ENCODE results near the gene TIAM2. TPM values are rescaled to one million over a fixed set of nuclear protein-coding genes. Genes with fewer than 3 reads are reported as not detected.
A peak's percentile ranks its signal among the peaks of the same experiment; 100 is the strongest.

The TIAM2 gene
- total and polyA plus RNA-seq, 2 experiments from 2014 or later, result 14.2 to 24.4 TPM

DNA sequence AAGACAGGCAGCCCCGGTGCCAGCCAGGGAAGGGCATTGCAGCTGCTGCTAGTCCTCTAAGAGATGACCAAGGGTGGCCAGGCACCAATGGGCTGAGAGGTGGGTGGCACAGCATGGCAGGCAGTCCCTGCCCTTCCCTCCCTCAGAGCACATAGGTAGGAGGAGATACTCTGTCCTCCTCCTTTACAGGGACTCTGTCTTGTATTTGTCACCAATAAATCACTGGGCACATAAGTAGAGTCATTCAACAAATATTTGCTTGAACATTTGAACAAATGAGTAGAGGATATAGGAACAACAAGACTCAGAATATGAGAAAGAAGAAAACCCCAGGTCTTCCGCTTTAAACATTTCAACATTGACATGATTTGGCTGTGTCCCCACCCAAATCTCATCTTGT, 199.3 kb downstream of the TIAM2 start:
- no peaks in the 10 kb centered on the region for H4K20me1 ChIP-seq (replicated peaks; ENCODE audit: insufficient read depth)
- Mint-ChIP-seq H3K27me3 (ENCODE audit: insufficient read depth, low read depth, poor library complexity) (no peaks in the 10 kb centered on the region), H3K27ac (peak overlapping the region; percentile 20), H3K4me3 (no peak overlapping the region), H3K4me1 (no peaks in the 10 kb centered on the region; the same call in 2 of the 3 replicates), H3K36me3 (ENCODE audit: low read depth) (peaks cover 24% of the 10 kb centered on the region), H3K9me3 (no peaks in the 10 kb centered on the region)
- H3K79me2 ChIP-seq (replicated peaks; ENCODE audit: insufficient read depth), result no peaks in the 10 kb centered on the region
- no peaks in the 10 kb centered on the region for H3K27me3 ChIP-seq (ENCODE audit: insufficient read depth)
- no peak overlapping the region for H3K4me2 ChIP-seq
- H3K36me3 ChIP-seq (ENCODE audit: insufficient read depth), result no peaks in the 10 kb centered on the region
- ATAC-seq (no peak), DNase-seq (ENCODE audit: low spot score) (no peak)
- TF ChIP-seq STAT1 (IDR thresholded peaks at IDR 0.05; ENCODE audit: unreplicated experiment) (no peak), ZNF331 (CRISPR knock-in tag; IDR thresholded peaks at IDR 0.05; ENCODE audit: low read depth) (no peak), ZNF114 (CRISPR knock-in tag; IDR thresholded peaks at IDR 0.05) (no peak), EZH2phosphoT487 (IDR thresholded peaks at IDR 0.05; ENCODE audit: unreplicated experiment) (no peak), CREB1 (CRISPR knock-in tag; IDR thresholded peaks at IDR 0.05; ENCODE audit: low read depth) (no peak), EZH2 (IDR thresholded peaks at IDR 0.05; ENCODE audit: low read depth, unreplicated experiment) (no peak), REST (IDR thresholded peaks at IDR 0.05; ENCODE audit: unreplicated experiment) (no peak)
- TF ChIP-seq, protein P1, sequence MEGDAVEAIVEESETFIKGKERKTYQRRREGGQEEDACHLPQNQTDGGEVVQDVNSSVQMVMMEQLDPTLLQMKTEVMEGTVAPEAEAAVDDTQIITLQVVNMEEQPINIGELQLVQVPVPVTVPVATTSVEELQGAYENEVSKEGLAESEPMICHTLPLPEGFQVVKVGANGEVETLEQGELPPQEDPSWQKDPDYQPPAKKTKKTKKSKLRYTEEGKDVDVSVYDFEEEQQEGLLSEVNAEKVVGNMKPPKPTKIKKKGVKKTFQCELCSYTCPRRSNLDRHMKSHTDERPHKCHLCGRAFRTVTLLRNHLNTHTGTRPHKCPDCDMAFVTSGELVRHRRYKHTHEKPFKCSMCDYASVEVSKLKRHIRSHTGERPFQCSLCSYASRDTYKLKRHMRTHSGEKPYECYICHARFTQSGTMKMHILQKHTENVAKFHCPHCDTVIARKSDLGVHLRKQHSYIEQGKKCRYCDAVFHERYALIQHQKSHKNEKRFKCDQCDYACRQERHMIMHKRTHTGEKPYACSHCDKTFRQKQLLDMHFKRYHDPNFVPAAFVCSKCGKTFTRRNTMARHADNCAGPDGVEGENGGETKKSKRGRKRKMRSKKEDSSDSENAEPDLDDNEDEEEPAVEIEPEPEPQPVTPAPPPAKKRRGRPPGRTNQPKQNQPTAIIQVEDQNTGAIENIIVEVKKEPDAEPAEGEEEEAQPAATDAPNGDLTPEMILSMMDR (conservative IDR thresholded peaks at IDR 0.05; ENCODE audit: low read depth in 2 of 2), result no peak
- TF ChIP-seq, protein P2, sequence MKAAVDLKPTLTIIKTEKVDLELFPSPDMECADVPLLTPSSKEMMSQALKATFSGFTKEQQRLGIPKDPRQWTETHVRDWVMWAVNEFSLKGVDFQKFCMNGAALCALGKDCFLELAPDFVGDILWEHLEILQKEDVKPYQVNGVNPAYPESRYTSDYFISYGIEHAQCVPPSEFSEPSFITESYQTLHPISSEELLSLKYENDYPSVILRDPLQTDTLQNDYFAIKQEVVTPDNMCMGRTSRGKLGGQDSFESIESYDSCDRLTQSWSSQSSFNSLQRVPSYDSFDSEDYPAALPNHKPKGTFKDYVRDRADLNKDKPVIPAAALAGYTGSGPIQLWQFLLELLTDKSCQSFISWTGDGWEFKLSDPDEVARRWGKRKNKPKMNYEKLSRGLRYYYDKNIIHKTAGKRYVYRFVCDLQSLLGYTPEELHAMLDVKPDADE (IDR thresholded peaks at IDR 0.05), result no peak
- H3K27ac ChIP-seq (ENCODE audit: low read depth), result no peak overlapping the region
- no peak overlapping the region for H2AFZ ChIP-seq
- no peaks in the 10 kb centered on the region for H3K4me1 ChIP-seq (ENCODE audit: insufficient read depth)
- no peaks in the 10 kb centered on the region for H3K9me2 ChIP-seq (ENCODE audit: insufficient read depth)
- no peaks in the 10 kb centered on the region for H3F3A ChIP-seq (replicated peaks; ENCODE audit: low read depth)
- H3K4me3 ChIP-seq, result no peak overlapping the region

DNA sequence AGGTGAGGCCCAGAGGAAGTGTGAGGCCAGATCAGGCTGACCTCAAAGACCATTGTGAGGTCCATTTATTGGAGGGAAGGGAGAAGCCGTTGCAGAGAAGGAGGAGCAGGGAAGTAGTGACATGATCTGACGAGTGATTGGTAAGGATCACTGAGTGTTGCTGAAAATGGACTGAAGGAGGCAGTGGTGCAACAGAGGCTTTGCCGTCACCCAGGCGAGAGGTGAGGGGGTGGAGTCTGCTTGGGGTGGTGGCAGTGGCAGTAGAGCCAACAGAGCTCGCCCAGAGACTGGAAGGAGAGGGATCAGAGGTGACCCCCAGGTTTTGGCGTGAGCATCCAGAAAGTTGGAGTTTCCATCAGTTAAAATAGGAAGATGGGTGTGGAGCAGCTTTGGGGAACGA, 200.8 kb downstream of the TIAM2 start:
- Histone ChIP-seq H3K79me2 (replicated peaks; ENCODE audit: insufficient read depth) (no peaks in the 10 kb centered on the region), H3K9me2 (ENCODE audit: insufficient read depth) (no peaks in the 10 kb centered on the region), H2AFZ (no peak overlapping the region), H3K4me3 (no peak overlapping the region), H4K20me1 (replicated peaks; ENCODE audit: insufficient read depth) (no peaks in the 10 kb centered on the region), H3K4me1 (ENCODE audit: insufficient read depth) (no peaks in the 10 kb centered on the region), H3F3A (replicated peaks; ENCODE audit: low read depth) (no peaks in the 10 kb centered on the region), H3K27me3 (ENCODE audit: insufficient read depth) (no peaks in the 10 kb centered on the region), H3K36me3 (ENCODE audit: insufficient read depth) (no peaks in the 10 kb centered on the region), H3K4me2 (no peak overlapping the region), H3K27ac (ENCODE audit: low read depth) (no peak overlapping the region)
- DNase-seq (ENCODE audit: low spot score) (peak; percentile 65), ATAC-seq (peak; percentile 90)
- no peak overlapping the region for H3K27ac Mint-ChIP-seq
- no peak overlapping the region for H3K4me3 Mint-ChIP-seq
- H3K4me1 Mint-ChIP-seq, result no peaks in the 10 kb centered on the region
- TF ChIP-seq EZH2 (IDR thresholded peaks at IDR 0.05; ENCODE audit: low read depth, unreplicated experiment) (no peak), NANOG (IDR thresholded peaks at IDR 0.05; ENCODE audit: borderline replicate concordance) (no peak), EZH2phosphoT487 (IDR thresholded peaks at IDR 0.05; ENCODE audit: unreplicated experiment) (no peak), REST (IDR thresholded peaks at IDR 0.05; ENCODE audit: unreplicated experiment) (no peak)
- TF ChIP-seq, protein P1 (conservative IDR thresholded peaks at IDR 0.05; ENCODE audit: low read depth in 2 of 2), result peak; percentile 34 to 74
- no peaks in the 10 kb centered on the region for H3K9me3 Mint-ChIP-seq
- H3K27me3 Mint-ChIP-seq (ENCODE audit: insufficient read depth, low read depth, poor library complexity), result no peaks in the 10 kb centered on the region
- peaks cover 24% of the 10 kb centered on the region for H3K36me3 Mint-ChIP-seq (ENCODE audit: low read depth)
